Measurements from ENCODE around the gene PMF1. TPM values are rescaled to one million over a fixed set of nuclear protein-coding genes. Genes with fewer than 3 reads are reported as not detected.

PMF1 gene
- total RNA-seq, 1 donor from 2014 or later: 51.4 TPM

GRCh38 chr1:156193208-156193487, 19.7 kb upstream of the PMF1 start:
- DNase-seq (ENCODE audit: low spot score): no peak
- peak overlapping the region; percentile 80 for H3K27ac Mint-ChIP-seq (ENCODE audit: unreplicated experiment)
- peak overlapping the region; percentile 10 for H3K4me3 Mint-ChIP-seq (ENCODE audit: unreplicated experiment)
- H3K27me3 Mint-ChIP-seq (ENCODE audit: unreplicated experiment): peaks cover 10% of the 10 kb centered on the region
- no peaks in the 10 kb centered on the region for H3K9me3 Mint-ChIP-seq (ENCODE audit: unreplicated experiment)
- H3K36me3 Mint-ChIP-seq (ENCODE audit: low read depth, unreplicated experiment): peaks cover 8% of the 10 kb centered on the region
- peaks cover 11% of the 10 kb centered on the region for H3K4me1 Mint-ChIP-seq (ENCODE audit: unreplicated experiment)
- TF ChIP-seq, protein P1, sequence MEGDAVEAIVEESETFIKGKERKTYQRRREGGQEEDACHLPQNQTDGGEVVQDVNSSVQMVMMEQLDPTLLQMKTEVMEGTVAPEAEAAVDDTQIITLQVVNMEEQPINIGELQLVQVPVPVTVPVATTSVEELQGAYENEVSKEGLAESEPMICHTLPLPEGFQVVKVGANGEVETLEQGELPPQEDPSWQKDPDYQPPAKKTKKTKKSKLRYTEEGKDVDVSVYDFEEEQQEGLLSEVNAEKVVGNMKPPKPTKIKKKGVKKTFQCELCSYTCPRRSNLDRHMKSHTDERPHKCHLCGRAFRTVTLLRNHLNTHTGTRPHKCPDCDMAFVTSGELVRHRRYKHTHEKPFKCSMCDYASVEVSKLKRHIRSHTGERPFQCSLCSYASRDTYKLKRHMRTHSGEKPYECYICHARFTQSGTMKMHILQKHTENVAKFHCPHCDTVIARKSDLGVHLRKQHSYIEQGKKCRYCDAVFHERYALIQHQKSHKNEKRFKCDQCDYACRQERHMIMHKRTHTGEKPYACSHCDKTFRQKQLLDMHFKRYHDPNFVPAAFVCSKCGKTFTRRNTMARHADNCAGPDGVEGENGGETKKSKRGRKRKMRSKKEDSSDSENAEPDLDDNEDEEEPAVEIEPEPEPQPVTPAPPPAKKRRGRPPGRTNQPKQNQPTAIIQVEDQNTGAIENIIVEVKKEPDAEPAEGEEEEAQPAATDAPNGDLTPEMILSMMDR (IDR thresholded peaks at IDR 0.05; ENCODE audit: unreplicated experiment): no peak

- Mint-ChIP-seq H3K4me1 (ENCODE audit: unreplicated experiment) (peaks cover 11% of the 10 kb centered on the region), H3K4me3 (ENCODE audit: unreplicated experiment) (peak within 1 kb of the TSS; percentile 97), H3K9me3 (ENCODE audit: unreplicated experiment) (no peaks in the 10 kb centered on the region), H3K36me3 (ENCODE audit: low read depth, unreplicated experiment) (peaks cover 8% of the 10 kb centered on the region), H3K27me3 (ENCODE audit: unreplicated experiment) (peaks cover 10% of the 10 kb centered on the region), H3K27ac (ENCODE audit: unreplicated experiment) (peak within 1 kb of the TSS; percentile 80)
- peak; percentile 93 for DNase-seq (ENCODE audit: low spot score)
- TF ChIP-seq, protein P1 (IDR thresholded peaks at IDR 0.05; ENCODE audit: unreplicated experiment): peak; percentile 75
Observed at GRCh38 chr1:156193488-156194299, 19.1 kb upstream of the PMF1 start, which contains the start of gene SLC25A44. Gene SLC25A44 (plus strand): TSS chr1:156194104. CDS start chr1:156199848, 5,744 bp downstream.

- H3K27ac Mint-ChIP-seq (ENCODE audit: unreplicated experiment): peak overlapping the region; percentile 80
- H3K27me3 Mint-ChIP-seq (ENCODE audit: unreplicated experiment): peaks cover 8% of the 10 kb centered on the region
- DNase-seq (ENCODE audit: low spot score): no peak
- peak overlapping the region; percentile 97 for H3K4me3 Mint-ChIP-seq (ENCODE audit: unreplicated experiment)
- TF ChIP-seq, protein P1 (IDR thresholded peaks at IDR 0.05; ENCODE audit: unreplicated experiment): no peak
- peaks cover 8% of the 10 kb centered on the region for H3K36me3 Mint-ChIP-seq (ENCODE audit: low read depth, unreplicated experiment)
- H3K4me1 Mint-ChIP-seq (ENCODE audit: unreplicated experiment): peaks cover 11% of the 10 kb centered on the region
- H3K9me3 Mint-ChIP-seq (ENCODE audit: unreplicated experiment): no peaks in the 10 kb centered on the region
Observed at GRCh38 chr1:156194300-156194652, 18.5 kb upstream of the PMF1 start.

GRCh38 chr1:156195853-156196252, 17.0 kb upstream of the PMF1 start:
- Mint-ChIP-seq H3K4me1 (ENCODE audit: unreplicated experiment) (peaks cover 11% of the 10 kb centered on the region), H3K27me3 (ENCODE audit: unreplicated experiment) (peaks cover 8% of the 10 kb centered on the region), H3K9me3 (ENCODE audit: unreplicated experiment) (no peaks in the 10 kb centered on the region), H3K4me3 (ENCODE audit: unreplicated experiment) (no peak overlapping the region), H3K36me3 (ENCODE audit: low read depth, unreplicated experiment) (peaks cover 21% of the 10 kb centered on the region), H3K27ac (ENCODE audit: unreplicated experiment) (no peak overlapping the region)
- TF ChIP-seq, protein P1 (IDR thresholded peaks at IDR 0.05; ENCODE audit: unreplicated experiment): no peak
- DNase-seq (ENCODE audit: low spot score): no peak

GRCh38 chr1:156196445-156196844, 16.4 kb upstream of the PMF1 start:
- DNase-seq (ENCODE audit: low spot score): no peak

More at GRCh38 chr1:156196445-156196844, 16.4 kb upstream of the PMF1 start:
- H3K27me3 Mint-ChIP-seq (ENCODE audit: unreplicated experiment): peaks cover 8% of the 10 kb centered on the region
- H3K36me3 Mint-ChIP-seq (ENCODE audit: low read depth, unreplicated experiment): peaks cover 17% of the 10 kb centered on the region
- H3K4me3 Mint-ChIP-seq (ENCODE audit: unreplicated experiment): no peak overlapping the region
- H3K27ac Mint-ChIP-seq (ENCODE audit: unreplicated experiment): no peak overlapping the region
- no peaks in the 10 kb centered on the region for H3K9me3 Mint-ChIP-seq (ENCODE audit: unreplicated experiment)
- peaks cover 11% of the 10 kb centered on the region for H3K4me1 Mint-ChIP-seq (ENCODE audit: unreplicated experiment)
- TF ChIP-seq, protein P1 (IDR thresholded peaks at IDR 0.05; ENCODE audit: unreplicated experiment): no peak
